Adrenal gland (tissue), 12 donors: Measurements from ENCODE around the gene PNPO. TPM values are rescaled to one million over a fixed set of nuclear protein-coding genes. Genes with fewer than 3 reads are reported as not detected.

ENCODE experiments used
- DNase-seq, 7 donors: peaks; one replicate each; pipeline ENCODE4 v3.0.0-alpha.2; 2019 to 2020
- H3K27ac ChIP-seq, 5 donors: fragments of 200-600 bp; sonication (generic) in 4 of 5; 1 replicate in 3 of 5; 2 replicates in 2 of 5; pipeline versions ENCODE4 v1.5.1 to v1.8.0; 2016 to 2020; ENCODE audit warnings: mild to moderate bottlenecking in 1 of 5
- H3K27me3 ChIP-seq: fragments of 200-600 bp; 2 replicates; pipeline ENCODE4 v1.8.0; 2021
- H3K36me3 ChIP-seq, 2 donors: fragments of 200-600 bp; replicated peaks in 1 of 2; 1 replicate in 1 of 2; 2 replicates in 1 of 2; pipeline versions ENCODE4 v1.5.1 to v1.8.0; 2018 to 2022
- H3K4me1 ChIP-seq, 2 donors: fragments of 200-600 bp; replicated peaks in 1 of 2; 1 replicate in 1 of 2; 2 replicates in 1 of 2; pipeline versions ENCODE4 v1.5.1 to v1.8.0; 2018 to 2021
- H3K4me3 ChIP-seq, 4 donors: fragments of 200-600 bp; sonication (generic) in 3 of 4; one replicate each; pipeline ENCODE4 v1.5.1; 2016 to 2018
- H3K9me3 ChIP-seq, 3 donors: fragments of 200-600 bp; sonication (generic) in 1 of 3; replicated peaks in 1 of 3; 1 replicate in 2 of 3; 2 replicates in 1 of 3; pipeline versions ENCODE4 v1.5.1 to v1.8.0; 2016 to 2021
- CTCF ChIP-seq, 6 experiments: fragments of 450-650 bp in 4 of 6; fragments of 200-600 bp in 2 of 6; sonication (generic) in 1 of 6; IDR thresholded peaks; 1 replicate in 5 of 6; 2 replicates in 1 of 6; pipeline versions ENCODE4 v1.5.1 to v1.8.0; 2016 to 2021; ENCODE audit warnings: antibody characterized with exemption in 6 of 6, mild to moderate bottlenecking in 2 of 6, moderate library complexity in 1 of 6
- POLR2A ChIP-seq, 2 donors: fragments of 450-650 bp; IDR thresholded peaks; one replicate each; pipeline ENCODE4 v1.6.1; 2017; ENCODE audit warnings: antibody characterized with exemption in 2 of 2, mild to moderate bottlenecking in 2 of 2, moderate library complexity in 1 of 2
- WGBS, 4 donors: extraction: QIAGEN DNeasy Blood & Tissue Kit in 2 of 4; methylation state at CpG; one replicate each; pipeline versions ENCODE4 v1.1.5 to v1.1.7; 2013 to 2017; 5-methylcytosine and 5-hydroxymethylcytosine counted together
- intact Hi-C, 2 donors: fragments of 100-400 bp; cut with DNase I; formaldehyde crosslinking; loops; one replicate each; pipeline versions ENCODE4 v1.14.1 to v1.15.0; 2022 to 2023
- polyA plus RNA-seq, 3 donors: library from polyadenylated mRNA; stranded (reverse); fragments of 200-250 nt in 2 of 3; fragments of 350-450 nt in 1 of 3; fragmentation: Illumina TruSeq in 1 of 3; extraction: RNeasy Lipid Tissue Mini Kit (QIAGEN cat#74804) in 1 of 3; gene quantifications; one replicate each; pipeline ENCODE4 v1.2.3, GENCODE V29; 2013 to 2014
- total RNA-seq, 9 donors: library from RNA; depleted of rRNA in 4 of 9; stranded (reverse); fragments of >200 nt in 4 of 9; fragments of 120-200 nt in 1 of 9; fragmentation: NEBNext Ultra II Directional in 1 of 9; extraction: Animal tissue kit (Norgen Biotek cat#: 25700) in 1 of 9; gene quantifications; one replicate each; pipeline versions ENCODE4 v1.1.0 to v1.2.4, GENCODE V29; 2013 to 2023
- donor health status: healthy with polysubstance abuse.
- donor health status: Bipolar disorder and iron deficiency.
- donor health status: DM: yes; HTN: yes; CAD: no.
- donor health status: DM: no; HTN: no; CAD: no.
- donor health status: DM: no; HTN: no; CAD: no.
- donor health status: DM: yes; HTN: yes; CAD: no.

The PNPO gene
- total and polyA plus RNA-seq, 12 donors, result 19.7 to 91.5 (median 52.4) TPM

GRCh38 chr17:47949946-47950345, 8.6 kb downstream of the PNPO start:
- WGBS, 4 donors, result 47 to 59% (median 55%) methylated on average over 3 of the region's 3 CpGs
- intact Hi-C loops, result loop anchor here in 1 of 2 donors (10.0 kb wide), 1 partner anchor 65 kb away; no protein-coding TSS in a partner anchor
- H3K4me3 ChIP-seq, result peak overlapping the region in 1 of 4 donors; percentile 39
- DNase-seq, result no peak
- no peaks in the 10 kb centered on the region for H3K9me3 ChIP-seq
- H3K27me3 ChIP-seq, result no peaks in the 10 kb centered on the region
- H3K36me3 ChIP-seq, result peaks cover 0 to 8% of the 10 kb centered on the region in 2 donors
- peak overlapping the region in 3 of 5 donors; percentile 70 to 90 (median 86) for H3K27ac ChIP-seq
- TF ChIP-seq CTCF (IDR thresholded peaks at IDR 0.05) (no peak), POLR2A (IDR thresholded peaks at IDR 0.05) (no peak)
- H3K4me1 ChIP-seq, result peaks cover 25 to 44% of the 10 kb centered on the region in 2 donors

GRCh38 chr17:47950448-47950847, 9.1 kb downstream of the PNPO start:
- peaks cover 0 to 4% of the 10 kb centered on the region in 2 donors for H3K36me3 ChIP-seq
- intact Hi-C loops, result loop anchor here in 1 of 2 donors (10.0 kb wide), 1 partner anchor 64 kb away; no protein-coding TSS in a partner anchor
- no peak for TF ChIP-seq POLR2A (IDR thresholded peaks at IDR 0.05)
- no peak for TF ChIP-seq CTCF (IDR thresholded peaks at IDR 0.05)
- H3K27ac ChIP-seq, result peak overlapping the region in 1 of 5 donors; percentile 90
- no peak overlapping the region for H3K4me3 ChIP-seq
- H3K27me3 ChIP-seq, result no peaks in the 10 kb centered on the region
- H3K9me3 ChIP-seq, result no peaks in the 10 kb centered on the region
- 83 to 92% (median 89%) methylated on average over 4 of the region's 4 CpGs for WGBS, 4 donors
- peaks cover 23 to 39% of the 10 kb centered on the region in 2 donors for H3K4me1 ChIP-seq
- DNase-seq, result no peak

- WGBS, 4 donors, result 68 to 78% (median 76%) methylated on average over 11 to 12 of the region's 12 CpGs
- H3K27ac ChIP-seq, result no peak overlapping the region
- intact Hi-C loops, result loop anchor here in 1 of 2 donors (10.0 kb wide), 1 partner anchor 62 kb away; no protein-coding TSS in a partner anchor
- H3K4me3 ChIP-seq, result no peak overlapping the region
- H3K4me1 ChIP-seq, result peaks cover 17 to 22% of the 10 kb centered on the region in 2 donors
- no peaks in the 10 kb centered on the region for H3K9me3 ChIP-seq
- no peak for DNase-seq
- no peaks in the 10 kb centered on the region for H3K27me3 ChIP-seq
- H3K36me3 ChIP-seq, result no peaks in the 10 kb centered on the region
- TF ChIP-seq CTCF (IDR thresholded peaks at IDR 0.05) (no peak), POLR2A (IDR thresholded peaks at IDR 0.05) (no peak)
Measured at GRCh38 chr17:47952171-47953021, 11.0 kb downstream of the PNPO start.

GRCh38 chr17:47953909-47954308, 12.5 kb downstream of the PNPO start:
- H3K4me1 ChIP-seq, result peaks cover 11 to 15% of the 10 kb centered on the region in 2 donors
- TF ChIP-seq POLR2A (IDR thresholded peaks at IDR 0.05) (no peak), CTCF (IDR thresholded peaks at IDR 0.05) (no peak)
- no peak overlapping the region for H3K27ac ChIP-seq
- no peak for DNase-seq
- no peaks in the 10 kb centered on the region for H3K27me3 ChIP-seq
- no peak overlapping the region for H3K4me3 ChIP-seq
- intact Hi-C loops, result loop anchor here in 1 of 2 donors (10.0 kb wide), 1 partner anchor 61 kb away; no protein-coding TSS in a partner anchor
- H3K36me3 ChIP-seq, result no peaks in the 10 kb centered on the region
- H3K9me3 ChIP-seq, result no peaks in the 10 kb centered on the region
